Stimulated activated CD8-positive, alpha-beta memory T cell treated with anti-CD3 and anti-CD28 coated beads, Interleukin-4, amount 100 ng/mL, for 24 hours (primary cell): ENCODE data around the gene DACT1.

Experiments used
- DNase-seq: peaks from one replicate; pipeline ENCODE4 v3.0.0-alpha.2; 2020; ENCODE audit warnings: low read depth

Gene DACT1

GRCh38 chr14:58666737-58667136, 29.0 kb downstream of the DACT1 start:
- DNase-seq, result no peak

- no peak for DNase-seq
Observed at GRCh38 chr14:58667900-58668299, 30.1 kb downstream of the DACT1 start.

GRCh38 chr14:58668848-58669480, 31.2 kb downstream of the DACT1 start:
- DNase-seq, result no peak

GRCh38 chr14:58669556-58670200, 31.9 kb downstream of the DACT1 start:
- DNase-seq, result no peak

GRCh38 chr14:58671024-58671423, 33.3 kb downstream of the DACT1 start:
- no peak for DNase-seq

GRCh38 chr14:58671436-58671835, 33.7 kb downstream of the DACT1 start:
- DNase-seq, result no peak

- no peak for DNase-seq
Observed at GRCh38 chr14:58673722-58674121, 36.0 kb downstream of the DACT1 start.

- DNase-seq, result no peak
Observed at GRCh38 chr14:58677001-58677400, 39.2 kb downstream of the DACT1 start.

GRCh38 chr14:58677517-58677916, 39.8 kb downstream of the DACT1 start:
- no peak for DNase-seq

- DNase-seq, result no peak
Observed at GRCh38 chr14:58677996-58678395, 40.2 kb downstream of the DACT1 start.

GRCh38 chr14:58680698-58681097, 42.9 kb downstream of the DACT1 start:
- no peak for DNase-seq

GRCh38 chr14:58687232-58687795, 49.6 kb downstream of the DACT1 start:
- no peak for DNase-seq

- DNase-seq, result no peak
Observed at GRCh38 chr14:58690801-58691516, 53.2 kb downstream of the DACT1 start.

- DNase-seq, result no peak
Observed at GRCh38 chr14:58693048-58693447, 55.3 kb downstream of the DACT1 start.

- no peak for DNase-seq
Observed at GRCh38 chr14:58695514-58695913, 57.8 kb downstream of the DACT1 start.

- no peak for DNase-seq
Observed at GRCh38 chr14:58697266-58697929, 59.6 kb downstream of the DACT1 start.
